ENCODE data around the gene CCND2.
A peak's percentile ranks its signal among the peaks of the same experiment; 100 is the strongest.

Gene CCND2

DNA sequence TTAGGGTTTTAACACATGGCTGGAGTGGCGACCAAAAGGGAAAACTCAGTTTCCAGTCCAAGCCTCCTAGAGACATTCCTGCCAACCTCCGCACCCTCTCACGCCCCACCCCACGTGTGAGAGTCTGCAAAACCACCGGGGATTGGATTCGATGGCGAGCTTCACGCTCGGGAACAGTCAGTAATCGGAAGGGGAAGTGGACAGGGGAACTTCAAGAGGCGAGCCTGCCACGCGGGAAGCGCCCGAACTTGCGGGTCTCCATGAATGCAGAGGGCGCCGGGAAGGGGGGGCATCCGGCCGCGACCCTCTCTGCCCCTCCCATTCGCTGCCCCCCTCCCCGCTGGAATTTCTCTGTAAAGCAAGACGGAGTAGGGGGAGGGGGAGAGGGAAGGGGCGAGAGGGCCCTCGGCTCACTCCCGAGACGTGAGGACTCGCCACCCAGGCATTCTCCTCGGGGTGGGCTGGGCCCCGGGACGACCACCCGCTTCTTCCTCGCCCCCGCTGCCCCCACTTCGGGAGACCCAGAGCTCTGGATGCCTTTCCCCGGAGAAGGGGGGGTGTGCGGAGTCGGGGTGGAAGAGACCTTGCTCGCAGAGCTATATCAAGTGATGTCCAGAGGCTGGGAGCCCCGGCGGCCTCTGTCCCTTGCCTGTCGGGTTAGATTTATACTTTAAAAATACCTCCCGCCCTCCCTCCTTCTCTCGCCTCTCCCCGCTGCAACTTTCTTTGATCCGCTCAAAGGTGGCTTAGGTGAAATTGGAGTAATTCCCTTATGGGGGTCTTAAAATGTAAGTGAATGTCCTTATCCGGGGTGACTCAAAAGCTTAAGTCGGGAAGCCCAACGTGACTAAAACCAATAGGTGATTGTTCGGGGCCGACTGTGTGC is 2.5 kb upstream of the CCND2 start (continued):
- TF ChIP-seq, protein P1, sequence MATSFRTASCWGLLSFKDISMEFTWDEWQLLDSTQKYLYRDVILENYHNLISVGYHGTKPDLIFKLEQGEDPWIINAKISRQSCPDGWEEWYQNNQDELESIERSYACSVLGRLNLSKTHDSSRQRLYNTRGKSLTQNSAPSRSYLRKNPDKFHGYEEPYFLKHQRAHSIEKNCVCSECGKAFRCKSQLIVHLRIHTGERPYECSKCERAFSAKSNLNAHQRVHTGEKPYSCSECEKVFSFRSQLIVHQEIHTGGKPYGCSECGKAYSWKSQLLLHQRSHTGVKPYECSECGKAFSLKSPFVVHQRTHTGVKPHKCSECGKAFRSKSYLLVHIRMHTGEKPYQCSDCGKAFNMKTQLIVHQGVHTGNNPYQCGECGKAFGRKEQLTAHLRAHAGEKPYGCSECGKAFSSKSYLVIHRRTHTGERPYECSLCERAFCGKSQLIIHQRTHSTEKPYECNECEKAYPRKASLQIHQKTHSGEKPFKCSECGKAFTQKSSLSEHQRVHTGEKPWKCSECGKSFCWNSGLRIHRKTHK (tag by site-specific recombination; IDR thresholded peaks at IDR 0.05), result no peak
- TF ChIP-seq, protein P2, sequence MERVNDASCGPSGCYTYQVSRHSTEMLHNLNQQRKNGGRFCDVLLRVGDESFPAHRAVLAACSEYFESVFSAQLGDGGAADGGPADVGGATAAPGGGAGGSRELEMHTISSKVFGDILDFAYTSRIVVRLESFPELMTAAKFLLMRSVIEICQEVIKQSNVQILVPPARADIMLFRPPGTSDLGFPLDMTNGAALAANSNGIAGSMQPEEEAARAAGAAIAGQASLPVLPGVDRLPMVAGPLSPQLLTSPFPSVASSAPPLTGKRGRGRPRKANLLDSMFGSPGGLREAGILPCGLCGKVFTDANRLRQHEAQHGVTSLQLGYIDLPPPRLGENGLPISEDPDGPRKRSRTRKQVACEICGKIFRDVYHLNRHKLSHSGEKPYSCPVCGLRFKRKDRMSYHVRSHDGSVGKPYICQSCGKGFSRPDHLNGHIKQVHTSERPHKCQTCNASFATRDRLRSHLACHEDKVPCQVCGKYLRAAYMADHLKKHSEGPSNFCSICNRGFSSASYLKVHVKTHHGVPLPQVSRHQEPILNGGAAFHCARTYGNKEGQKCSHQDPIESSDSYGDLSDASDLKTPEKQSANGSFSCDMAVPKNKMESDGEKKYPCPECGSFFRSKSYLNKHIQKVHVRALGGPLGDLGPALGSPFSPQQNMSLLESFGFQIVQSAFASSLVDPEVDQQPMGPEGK (tag by site-specific recombination; IDR thresholded peaks at IDR 0.05), result peak; percentile 94
- TF ChIP-seq, protein P3, sequence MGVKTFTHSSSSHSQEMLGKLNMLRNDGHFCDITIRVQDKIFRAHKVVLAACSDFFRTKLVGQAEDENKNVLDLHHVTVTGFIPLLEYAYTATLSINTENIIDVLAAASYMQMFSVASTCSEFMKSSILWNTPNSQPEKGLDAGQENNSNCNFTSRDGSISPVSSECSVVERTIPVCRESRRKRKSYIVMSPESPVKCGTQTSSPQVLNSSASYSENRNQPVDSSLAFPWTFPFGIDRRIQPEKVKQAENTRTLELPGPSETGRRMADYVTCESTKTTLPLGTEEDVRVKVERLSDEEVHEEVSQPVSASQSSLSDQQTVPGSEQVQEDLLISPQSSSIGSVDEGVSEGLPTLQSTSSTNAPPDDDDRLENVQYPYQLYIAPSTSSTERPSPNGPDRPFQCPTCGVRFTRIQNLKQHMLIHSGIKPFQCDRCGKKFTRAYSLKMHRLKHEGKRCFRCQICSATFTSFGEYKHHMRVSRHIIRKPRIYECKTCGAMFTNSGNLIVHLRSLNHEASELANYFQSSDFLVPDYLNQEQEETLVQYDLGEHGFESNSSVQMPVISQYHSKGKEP (tag by site-specific recombination; IDR thresholded peaks at IDR 0.05), result no peak
- TF ChIP-seq ZNF768 (tag by site-specific recombination; IDR thresholded peaks at IDR 0.05) (no peak), EGR2 (tag by site-specific recombination; IDR thresholded peaks at IDR 0.05; ENCODE audit: low read depth) (0 out of 2 replicates have a peak, but pooled peaks have one; percentile 23), ZNF585B (tag by site-specific recombination; IDR thresholded peaks at IDR 0.05) (no peak), ZNF791 (tag by site-specific recombination; IDR thresholded peaks at IDR 0.05) (no peak), ZNF473 (tag by site-specific recombination; IDR thresholded peaks at IDR 0.05) (no peak), MYNN (tag by site-specific recombination; IDR thresholded peaks at IDR 0.05; ENCODE audit: borderline replicate concordance) (no peak), ZNF114 (tag by site-specific recombination; IDR thresholded peaks at IDR 0.05) (no peak), ZNF174 (tag by site-specific recombination; IDR thresholded peaks at IDR 0.05) (no peak), ZNF311 (tag by site-specific recombination; IDR thresholded peaks at IDR 0.05; ENCODE audit: borderline replicate concordance) (no peak), ZBTB7A (tag by site-specific recombination; IDR thresholded peaks at IDR 0.05; ENCODE audit: low read depth) (no peak), ZBTB17 (tag by site-specific recombination; IDR thresholded peaks at IDR 0.05) (peak; percentile 24; the same call in 1 of the 2 replicates), IKZF3 (tag by site-specific recombination; IDR thresholded peaks at IDR 0.05) (no peak), ZNF175 (tag by site-specific recombination; IDR thresholded peaks at IDR 0.05) (no peak), ZNF707 (tag by site-specific recombination; IDR thresholded peaks at IDR 0.05) (no peak), ZEB2 (tag by site-specific recombination; IDR thresholded peaks at IDR 0.05) (no peak; the same call in 1 of the 2 replicates), ZNF140 (tag by site-specific recombination; IDR thresholded peaks at IDR 0.05) (no peak), ZNF394 (tag by site-specific recombination; IDR thresholded peaks at IDR 0.05; ENCODE audit: borderline replicate concordance) (no peak), ZNF133 (tag by site-specific recombination; IDR thresholded peaks at IDR 0.05) (no peak)
- TF ChIP-seq, protein P4, sequence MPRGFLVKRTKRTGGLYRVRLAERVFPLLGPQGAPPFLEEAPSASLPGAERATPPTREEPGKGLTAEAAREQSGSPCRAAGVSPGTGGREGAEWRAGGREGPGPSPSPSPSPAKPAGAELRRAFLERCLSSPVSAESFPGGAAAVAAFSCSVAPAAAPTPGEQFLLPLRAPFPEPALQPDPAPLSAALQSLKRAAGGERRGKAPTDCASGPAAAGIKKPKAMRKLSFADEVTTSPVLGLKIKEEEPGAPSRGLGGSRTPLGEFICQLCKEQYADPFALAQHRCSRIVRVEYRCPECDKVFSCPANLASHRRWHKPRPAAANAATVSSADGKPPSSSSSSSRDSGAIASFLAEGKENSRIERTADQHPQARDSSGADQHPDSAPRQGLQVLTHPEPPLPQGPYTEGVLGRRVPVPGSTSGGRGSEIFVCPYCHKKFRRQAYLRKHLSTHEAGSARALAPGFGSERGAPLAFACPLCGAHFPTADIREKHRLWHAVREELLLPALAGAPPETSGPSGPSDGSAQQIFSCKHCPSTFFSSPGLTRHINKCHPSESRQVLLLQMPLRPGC (tag by site-specific recombination; IDR thresholded peaks at IDR 0.05), result no peak
- TF ChIP-seq, protein P5, sequence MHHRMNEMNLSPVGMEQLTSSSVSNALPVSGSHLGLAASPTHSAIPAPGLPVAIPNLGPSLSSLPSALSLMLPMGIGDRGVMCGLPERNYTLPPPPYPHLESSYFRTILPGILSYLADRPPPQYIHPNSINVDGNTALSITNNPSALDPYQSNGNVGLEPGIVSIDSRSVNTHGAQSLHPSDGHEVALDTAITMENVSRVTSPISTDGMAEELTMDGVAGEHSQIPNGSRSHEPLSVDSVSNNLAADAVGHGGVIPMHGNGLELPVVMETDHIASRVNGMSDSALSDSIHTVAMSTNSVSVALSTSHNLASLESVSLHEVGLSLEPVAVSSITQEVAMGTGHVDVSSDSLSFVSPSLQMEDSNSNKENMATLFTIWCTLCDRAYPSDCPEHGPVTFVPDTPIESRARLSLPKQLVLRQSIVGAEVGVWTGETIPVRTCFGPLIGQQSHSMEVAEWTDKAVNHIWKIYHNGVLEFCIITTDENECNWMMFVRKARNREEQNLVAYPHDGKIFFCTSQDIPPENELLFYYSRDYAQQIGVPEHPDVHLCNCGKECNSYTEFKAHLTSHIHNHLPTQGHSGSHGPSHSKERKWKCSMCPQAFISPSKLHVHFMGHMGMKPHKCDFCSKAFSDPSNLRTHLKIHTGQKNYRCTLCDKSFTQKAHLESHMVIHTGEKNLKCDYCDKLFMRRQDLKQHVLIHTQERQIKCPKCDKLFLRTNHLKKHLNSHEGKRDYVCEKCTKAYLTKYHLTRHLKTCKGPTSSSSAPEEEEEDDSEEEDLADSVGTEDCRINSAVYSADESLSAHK (tag by site-specific recombination; IDR thresholded peaks at IDR 0.05), result no peak
- TF ChIP-seq, protein P6, sequence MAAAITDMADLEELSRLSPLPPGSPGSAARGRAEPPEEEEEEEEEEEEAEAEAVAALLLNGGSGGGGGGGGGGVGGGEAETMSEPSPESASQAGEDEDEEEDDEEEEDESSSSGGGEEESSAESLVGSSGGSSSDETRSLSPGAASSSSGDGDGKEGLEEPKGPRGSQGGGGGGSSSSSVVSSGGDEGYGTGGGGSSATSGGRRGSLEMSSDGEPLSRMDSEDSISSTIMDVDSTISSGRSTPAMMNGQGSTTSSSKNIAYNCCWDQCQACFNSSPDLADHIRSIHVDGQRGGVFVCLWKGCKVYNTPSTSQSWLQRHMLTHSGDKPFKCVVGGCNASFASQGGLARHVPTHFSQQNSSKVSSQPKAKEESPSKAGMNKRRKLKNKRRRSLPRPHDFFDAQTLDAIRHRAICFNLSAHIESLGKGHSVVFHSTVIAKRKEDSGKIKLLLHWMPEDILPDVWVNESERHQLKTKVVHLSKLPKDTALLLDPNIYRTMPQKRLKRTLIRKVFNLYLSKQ (tag by site-specific recombination; IDR thresholded peaks at IDR 0.05; ENCODE audit: borderline replicate concordance), result no peak
- TF ChIP-seq, protein P7, sequence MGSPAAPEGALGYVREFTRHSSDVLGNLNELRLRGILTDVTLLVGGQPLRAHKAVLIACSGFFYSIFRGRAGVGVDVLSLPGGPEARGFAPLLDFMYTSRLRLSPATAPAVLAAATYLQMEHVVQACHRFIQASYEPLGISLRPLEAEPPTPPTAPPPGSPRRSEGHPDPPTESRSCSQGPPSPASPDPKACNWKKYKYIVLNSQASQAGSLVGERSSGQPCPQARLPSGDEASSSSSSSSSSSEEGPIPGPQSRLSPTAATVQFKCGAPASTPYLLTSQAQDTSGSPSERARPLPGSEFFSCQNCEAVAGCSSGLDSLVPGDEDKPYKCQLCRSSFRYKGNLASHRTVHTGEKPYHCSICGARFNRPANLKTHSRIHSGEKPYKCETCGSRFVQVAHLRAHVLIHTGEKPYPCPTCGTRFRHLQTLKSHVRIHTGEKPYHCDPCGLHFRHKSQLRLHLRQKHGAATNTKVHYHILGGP (tag by site-specific recombination; IDR thresholded peaks at IDR 0.05), result 0 out of 2 replicates have a peak, but pooled peaks have one; percentile 12

All from HEK293 (cell line).